Measurements from ENCODE around the gene C16orf78.

C16orf78 gene, protein sequence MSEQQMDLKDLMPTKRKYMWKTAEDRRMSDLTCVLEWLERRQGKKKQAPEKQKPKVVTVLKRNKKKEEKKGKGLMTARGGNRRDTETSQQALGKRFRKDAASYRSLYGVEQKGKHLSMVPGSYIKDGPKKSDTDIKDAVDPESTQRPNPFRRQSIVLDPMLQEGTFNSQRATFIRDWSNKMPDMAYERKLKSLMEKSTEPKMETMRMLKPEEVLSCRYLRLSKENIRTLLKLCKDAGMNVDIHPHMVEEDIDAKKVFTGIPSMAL

DNA sequence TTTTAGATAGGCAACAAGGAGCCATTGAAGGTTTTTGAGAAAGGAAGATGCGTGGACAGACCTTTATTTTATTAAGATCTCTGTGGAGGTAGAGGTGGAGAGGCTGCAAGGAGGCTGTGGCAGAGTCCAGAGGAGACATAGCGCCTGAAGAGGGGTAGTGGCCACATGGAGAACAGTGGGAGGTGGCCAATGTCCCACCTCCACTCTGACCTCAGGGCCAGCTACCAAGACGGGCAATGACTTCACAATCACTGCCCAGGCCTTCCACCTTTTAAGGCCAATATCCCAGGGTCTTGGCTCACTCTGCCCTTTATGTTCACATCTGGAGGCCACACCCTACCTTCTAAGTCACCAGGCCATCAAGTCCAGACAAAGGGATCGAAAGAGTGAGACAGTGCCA, at the start of gene C16orf78:
Gene C16orf78 (plus strand): TSS at position 301 of the 400 bp plus-strand sequence. CDS start 136 bp downstream, outside the sequence.
- in situ Hi-C loops (cut with HindIII; ENCODE audit: low sequenced_read_pairs), result no loop called here
- TF ChIP-seq, protein P1, sequence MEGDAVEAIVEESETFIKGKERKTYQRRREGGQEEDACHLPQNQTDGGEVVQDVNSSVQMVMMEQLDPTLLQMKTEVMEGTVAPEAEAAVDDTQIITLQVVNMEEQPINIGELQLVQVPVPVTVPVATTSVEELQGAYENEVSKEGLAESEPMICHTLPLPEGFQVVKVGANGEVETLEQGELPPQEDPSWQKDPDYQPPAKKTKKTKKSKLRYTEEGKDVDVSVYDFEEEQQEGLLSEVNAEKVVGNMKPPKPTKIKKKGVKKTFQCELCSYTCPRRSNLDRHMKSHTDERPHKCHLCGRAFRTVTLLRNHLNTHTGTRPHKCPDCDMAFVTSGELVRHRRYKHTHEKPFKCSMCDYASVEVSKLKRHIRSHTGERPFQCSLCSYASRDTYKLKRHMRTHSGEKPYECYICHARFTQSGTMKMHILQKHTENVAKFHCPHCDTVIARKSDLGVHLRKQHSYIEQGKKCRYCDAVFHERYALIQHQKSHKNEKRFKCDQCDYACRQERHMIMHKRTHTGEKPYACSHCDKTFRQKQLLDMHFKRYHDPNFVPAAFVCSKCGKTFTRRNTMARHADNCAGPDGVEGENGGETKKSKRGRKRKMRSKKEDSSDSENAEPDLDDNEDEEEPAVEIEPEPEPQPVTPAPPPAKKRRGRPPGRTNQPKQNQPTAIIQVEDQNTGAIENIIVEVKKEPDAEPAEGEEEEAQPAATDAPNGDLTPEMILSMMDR (IDR thresholded peaks at IDR 0.05; ENCODE audit: low read depth, low read length), result no peak
- no peak within 1 kb of the TSS for H3K4me3 ChIP-seq (ENCODE audit: low read depth, low read length)
- no peak for DNase-seq (ENCODE audit: low read depth, low spot score)

DNA sequence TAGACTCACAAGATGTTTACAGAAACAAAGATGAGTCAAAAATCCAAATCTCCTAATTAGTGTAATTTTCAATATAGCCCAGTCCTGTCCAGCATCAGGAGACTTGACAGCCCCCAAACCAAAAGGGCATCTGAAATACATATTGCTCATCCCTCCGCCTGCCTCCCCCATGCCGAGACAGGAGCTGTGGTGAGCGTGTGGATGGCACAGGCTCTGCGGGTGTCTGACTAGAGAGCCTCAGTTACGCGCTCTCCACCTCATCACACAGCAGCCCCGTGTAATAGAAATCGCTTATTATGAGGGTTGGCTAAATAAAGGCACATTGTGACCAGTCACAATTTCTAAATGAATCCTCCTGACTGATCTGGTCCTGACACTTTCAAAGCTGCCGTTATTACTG, 48.9 kb upstream of the C16orf78 start:
- in situ Hi-C loops (cut with HindIII; ENCODE audit: low sequenced_read_pairs), result no loop called here
- no peak for DNase-seq (ENCODE audit: low read depth, low spot score)
- TF ChIP-seq, protein P1 (IDR thresholded peaks at IDR 0.05; ENCODE audit: low read depth, low read length), result no peak
- H3K4me3 ChIP-seq (ENCODE audit: low read depth, low read length), result no peak overlapping the region

DNA sequence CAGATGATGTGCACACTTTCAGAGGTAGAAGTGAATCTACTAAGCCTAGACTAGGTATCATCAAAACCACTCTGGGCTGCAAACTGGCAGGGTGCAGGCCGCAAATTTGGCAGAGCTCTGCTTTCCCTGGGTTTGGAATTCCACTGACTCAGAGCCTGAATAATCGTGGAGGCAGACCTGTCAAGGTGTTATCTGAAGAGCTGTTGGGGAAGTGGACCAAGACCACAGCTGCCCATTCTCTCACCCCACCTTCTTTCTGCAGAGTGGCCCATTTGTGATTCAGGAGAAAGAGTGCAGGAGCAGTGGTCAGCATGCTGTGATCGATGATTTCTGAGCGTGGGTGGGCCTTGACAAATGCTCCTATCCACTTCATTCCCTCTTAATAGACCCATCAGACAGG, 46.1 kb upstream of the C16orf78 start:
- H3K4me3 ChIP-seq (ENCODE audit: low read depth, low read length), result no peak overlapping the region
- TF ChIP-seq, protein P1 (IDR thresholded peaks at IDR 0.05; ENCODE audit: low read depth, low read length), result no peak
- in situ Hi-C loops (cut with HindIII; ENCODE audit: low sequenced_read_pairs), result no loop called here
- DNase-seq (ENCODE audit: low read depth, low spot score), result no peak

DNA sequence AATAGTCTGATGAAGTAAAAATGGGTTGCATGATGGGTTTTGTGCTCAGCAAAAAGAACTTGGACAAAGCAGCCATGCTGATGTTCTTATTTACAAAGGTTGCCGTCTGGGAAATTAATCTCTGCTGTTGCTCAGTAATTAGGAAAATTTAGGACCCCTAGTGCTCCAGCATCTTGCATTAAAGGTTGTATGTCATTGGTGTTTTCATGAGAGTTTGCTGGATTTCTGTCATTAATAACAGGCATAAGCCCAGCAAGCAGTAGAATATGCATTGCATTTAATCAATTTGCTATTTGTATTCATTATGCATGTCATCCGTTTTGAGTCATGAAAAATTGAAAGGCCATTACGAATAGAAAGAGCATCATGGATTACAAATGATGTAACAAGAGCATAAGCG, 45.3 kb upstream of the C16orf78 start:
- no peak overlapping the region for H3K4me3 ChIP-seq (ENCODE audit: low read depth, low read length)
- TF ChIP-seq, protein P1 (IDR thresholded peaks at IDR 0.05; ENCODE audit: low read depth, low read length), result no peak
- DNase-seq (ENCODE audit: low read depth, low spot score), result no peak
- in situ Hi-C loops (cut with HindIII; ENCODE audit: low sequenced_read_pairs), result no loop called here

GRCh38 chr16:49330562-49331201, 42.9 kb upstream of the C16orf78 start:
- in situ Hi-C loops (cut with HindIII; ENCODE audit: low sequenced_read_pairs), result no loop called here
- no peak for DNase-seq (ENCODE audit: low read depth, low spot score)
- TF ChIP-seq, protein P1 (IDR thresholded peaks at IDR 0.05; ENCODE audit: low read depth, low read length), result no peak
- H3K4me3 ChIP-seq (ENCODE audit: low read depth, low read length), result no peak overlapping the region

DNA sequence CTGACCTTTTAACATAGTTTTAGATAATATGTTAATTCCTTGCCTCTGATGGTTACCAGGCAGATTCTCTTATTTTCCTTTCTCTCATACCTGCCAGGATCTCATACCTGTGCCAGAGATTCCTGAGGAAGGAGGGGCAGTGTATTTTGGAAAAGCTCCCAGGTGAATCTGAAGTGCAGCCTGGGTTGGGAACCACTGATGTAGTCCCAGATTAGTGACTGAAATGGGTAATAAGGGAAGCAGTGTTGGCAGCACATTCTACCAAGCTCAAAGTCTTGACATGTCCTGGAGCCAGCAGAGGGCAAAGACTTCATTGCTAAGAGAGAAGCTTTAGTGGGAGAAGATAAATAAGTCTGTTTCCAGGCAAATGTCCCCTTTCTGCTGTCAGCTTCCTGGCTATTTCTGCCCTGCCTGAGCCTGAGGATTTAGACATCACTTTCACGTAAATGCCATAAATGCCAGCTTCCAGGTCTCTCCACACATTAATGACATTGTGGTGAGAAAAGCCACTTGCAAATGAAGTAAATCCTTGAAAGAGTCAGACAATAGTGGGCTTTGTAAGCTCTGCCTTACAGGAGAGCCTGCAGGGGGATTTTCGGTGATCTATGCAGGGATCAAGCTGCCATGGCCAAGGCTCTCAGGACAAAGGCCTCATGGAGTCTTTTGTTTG, 40.9 kb upstream of the C16orf78 start:
- in situ Hi-C loops (cut with HindIII; ENCODE audit: low sequenced_read_pairs), result no loop called here
- H3K4me3 ChIP-seq (ENCODE audit: low read depth, low read length), result no peak overlapping the region
- DNase-seq (ENCODE audit: low read depth, low spot score), result no peak
- TF ChIP-seq, protein P1 (IDR thresholded peaks at IDR 0.05; ENCODE audit: low read depth, low read length), result no peak

Measured in astrocyte of the spinal cord (primary cell).